GM10266 (cell line): ENCODE results near the gene FBXL19.

Source experiments
- DNase-seq: peaks from one replicate; pipeline ENCODE4 v3.0.0; 2012; ENCODE audit errors: extremely low spot score
- TF ChIP-seq, protein P1 (sequence below): IDR thresholded peaks from 2 replicates; pipeline ENCODE4 v1.5.1; 2012; ENCODE audit warnings: mild to moderate bottlenecking, low read depth; ENCODE audit not compliant: control insufficient read depth, insufficient read depth; ENCODE audit errors: missing control alignments

FBXL19 gene

DNA sequence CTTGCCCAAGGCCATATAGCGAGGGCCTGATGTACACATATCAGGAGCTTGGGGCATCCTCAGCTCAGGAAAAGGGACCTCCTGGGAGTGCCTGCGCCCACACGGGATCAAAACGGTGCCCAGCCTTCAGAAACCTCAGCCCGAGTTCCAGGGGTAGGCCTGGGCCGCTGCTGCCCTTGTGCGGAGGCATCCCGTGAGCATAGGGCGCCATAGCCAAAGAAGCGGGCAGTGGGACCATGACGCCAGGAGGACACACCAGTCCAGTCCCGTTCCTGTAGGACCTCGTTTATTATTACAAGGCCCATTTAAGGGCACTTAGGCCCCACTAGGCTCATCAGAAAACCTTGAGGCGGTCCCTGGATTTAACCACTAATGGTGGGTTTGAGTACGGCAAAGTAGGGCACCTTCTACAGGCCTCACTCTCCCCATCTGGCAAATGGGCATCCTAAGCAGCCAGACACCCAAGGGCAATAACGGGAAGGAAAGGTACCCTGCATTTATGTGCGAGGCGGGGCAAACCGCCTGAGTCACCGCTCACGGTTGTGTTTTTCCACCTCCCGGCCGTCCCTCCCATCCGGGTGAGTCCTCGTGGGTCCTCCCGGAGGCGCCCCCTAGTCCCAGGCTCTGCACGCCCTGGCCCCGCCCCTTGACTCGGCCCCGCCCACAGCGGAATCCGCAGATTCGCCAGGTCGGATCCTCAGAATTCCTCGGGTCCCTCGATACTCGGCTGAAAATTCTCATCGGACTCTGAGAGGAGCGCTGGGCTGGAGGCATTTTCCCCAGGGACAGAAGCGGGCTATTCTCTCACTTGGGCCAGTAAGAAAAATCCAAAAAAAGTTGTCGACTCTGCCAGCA lies 33.5 kb downstream of the FBXL19 start:
- TF ChIP-seq, protein P1, sequence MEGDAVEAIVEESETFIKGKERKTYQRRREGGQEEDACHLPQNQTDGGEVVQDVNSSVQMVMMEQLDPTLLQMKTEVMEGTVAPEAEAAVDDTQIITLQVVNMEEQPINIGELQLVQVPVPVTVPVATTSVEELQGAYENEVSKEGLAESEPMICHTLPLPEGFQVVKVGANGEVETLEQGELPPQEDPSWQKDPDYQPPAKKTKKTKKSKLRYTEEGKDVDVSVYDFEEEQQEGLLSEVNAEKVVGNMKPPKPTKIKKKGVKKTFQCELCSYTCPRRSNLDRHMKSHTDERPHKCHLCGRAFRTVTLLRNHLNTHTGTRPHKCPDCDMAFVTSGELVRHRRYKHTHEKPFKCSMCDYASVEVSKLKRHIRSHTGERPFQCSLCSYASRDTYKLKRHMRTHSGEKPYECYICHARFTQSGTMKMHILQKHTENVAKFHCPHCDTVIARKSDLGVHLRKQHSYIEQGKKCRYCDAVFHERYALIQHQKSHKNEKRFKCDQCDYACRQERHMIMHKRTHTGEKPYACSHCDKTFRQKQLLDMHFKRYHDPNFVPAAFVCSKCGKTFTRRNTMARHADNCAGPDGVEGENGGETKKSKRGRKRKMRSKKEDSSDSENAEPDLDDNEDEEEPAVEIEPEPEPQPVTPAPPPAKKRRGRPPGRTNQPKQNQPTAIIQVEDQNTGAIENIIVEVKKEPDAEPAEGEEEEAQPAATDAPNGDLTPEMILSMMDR: peak; percentile 36
- peak; percentile 92 for DNase-seq

DNA sequence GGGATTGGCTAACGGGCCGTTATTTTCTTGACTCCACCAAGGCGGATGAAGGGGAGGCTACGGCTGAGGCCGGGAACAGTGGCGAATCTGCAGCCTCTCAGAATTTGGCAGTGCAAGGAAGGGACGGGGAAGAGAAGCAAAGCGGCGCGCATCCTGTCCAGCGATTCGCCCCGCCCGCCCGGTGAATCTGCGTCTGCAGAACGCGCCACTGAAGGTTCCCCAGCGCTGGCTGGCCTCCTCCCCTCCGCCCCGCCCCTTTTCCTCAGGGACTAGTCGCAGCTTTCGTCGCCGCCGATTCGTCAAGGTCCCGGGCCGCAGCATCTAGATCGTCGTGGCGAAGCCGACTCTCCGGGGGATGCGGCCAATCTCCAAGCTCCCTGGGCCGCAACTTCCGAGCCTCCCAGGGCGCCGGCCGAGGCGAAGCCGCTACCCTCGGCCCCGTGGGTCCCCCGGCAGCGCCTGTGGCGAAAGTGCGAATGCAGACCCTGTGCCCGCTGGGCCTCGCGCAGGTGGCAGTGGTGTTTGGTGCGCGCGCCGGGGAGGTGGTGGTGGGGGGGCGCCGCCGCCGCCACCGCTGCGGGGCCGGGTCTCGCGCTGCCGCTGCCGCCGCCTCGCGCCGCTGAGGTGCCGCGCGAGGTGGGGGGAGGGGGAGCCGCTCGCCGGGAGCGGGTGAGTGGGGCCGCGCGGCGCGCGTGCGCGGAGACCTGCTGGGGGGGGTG lies 34.2 kb downstream of the FBXL19 start, which contains the start of gene SETD1A:
Gene SETD1A (plus strand): TSS at position 299 of the 719 bp plus-strand sequence. CDS start 978 bp downstream, outside the sequence.
- peak; percentile 99 for DNase-seq
- TF ChIP-seq, protein P1: no peak

DNA sequence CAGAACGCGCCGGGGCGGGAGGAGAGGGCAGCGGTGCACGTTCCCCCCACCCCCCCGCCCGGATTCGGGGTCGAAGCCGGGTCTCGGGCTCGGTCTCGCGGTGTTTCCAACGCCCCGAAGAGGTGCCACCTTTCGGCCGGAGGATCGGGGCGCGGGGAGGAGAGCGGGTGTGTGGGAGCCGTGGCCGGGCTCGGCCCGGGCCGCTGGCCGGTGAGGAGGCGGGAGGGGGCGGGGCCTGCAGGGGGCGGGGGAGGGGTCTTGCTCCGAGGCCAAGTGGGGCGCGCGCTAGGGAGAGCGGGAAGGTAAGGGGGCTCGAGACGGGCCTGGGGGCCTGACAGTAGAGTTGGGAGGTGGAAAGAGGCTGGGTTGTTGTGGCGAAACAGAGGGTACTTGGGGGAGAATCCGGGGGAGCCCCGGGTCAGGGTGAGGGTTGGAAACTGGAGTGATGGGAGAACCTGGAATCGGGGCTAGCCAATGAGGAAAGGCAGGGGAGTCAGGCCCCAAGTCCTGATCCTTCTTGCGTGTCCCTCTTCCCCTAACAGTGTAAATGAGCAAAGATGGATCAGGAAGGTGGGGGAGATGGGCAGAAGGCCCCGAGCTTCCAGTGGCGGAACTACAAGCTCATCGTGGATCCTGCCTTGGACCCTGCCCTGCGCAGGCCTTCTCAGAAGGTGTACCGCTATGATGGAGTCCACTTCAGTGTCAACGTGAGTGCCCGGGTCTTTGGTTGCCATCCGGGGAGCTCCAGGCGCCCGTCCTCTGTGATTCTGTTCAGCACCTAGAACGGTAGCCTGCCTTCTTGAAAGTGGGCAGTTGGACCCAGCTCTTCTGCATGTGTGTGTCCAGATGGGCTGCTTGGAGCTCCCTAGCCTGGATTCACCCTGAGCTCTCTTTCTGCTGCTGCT lies 35.1 kb downstream of the FBXL19 start:
- TF ChIP-seq, protein P1: peak; percentile 21
- peak; percentile 88 for DNase-seq

DNA sequence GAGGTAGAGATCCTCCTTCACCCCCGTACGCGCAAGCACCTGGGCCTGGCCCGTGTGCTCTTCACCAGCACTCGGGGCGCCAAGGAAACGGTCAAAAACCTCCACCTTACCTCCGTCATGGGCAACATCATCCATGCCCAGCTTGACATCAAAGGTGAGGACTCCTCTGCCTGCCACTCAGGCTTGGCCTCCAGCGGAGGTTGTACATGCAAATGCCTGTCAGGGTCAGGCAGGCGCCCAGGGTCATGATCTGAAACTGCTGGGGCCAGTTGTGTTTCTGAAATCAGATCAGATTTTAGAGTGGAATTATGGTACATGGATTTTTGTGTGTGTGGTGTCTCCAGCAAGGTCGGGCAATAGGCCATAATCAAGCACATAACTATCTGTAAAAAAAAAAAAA lies 38.0 kb downstream of the FBXL19 start:
- TF ChIP-seq, protein P1: no peak
- no peak for DNase-seq

DNA sequence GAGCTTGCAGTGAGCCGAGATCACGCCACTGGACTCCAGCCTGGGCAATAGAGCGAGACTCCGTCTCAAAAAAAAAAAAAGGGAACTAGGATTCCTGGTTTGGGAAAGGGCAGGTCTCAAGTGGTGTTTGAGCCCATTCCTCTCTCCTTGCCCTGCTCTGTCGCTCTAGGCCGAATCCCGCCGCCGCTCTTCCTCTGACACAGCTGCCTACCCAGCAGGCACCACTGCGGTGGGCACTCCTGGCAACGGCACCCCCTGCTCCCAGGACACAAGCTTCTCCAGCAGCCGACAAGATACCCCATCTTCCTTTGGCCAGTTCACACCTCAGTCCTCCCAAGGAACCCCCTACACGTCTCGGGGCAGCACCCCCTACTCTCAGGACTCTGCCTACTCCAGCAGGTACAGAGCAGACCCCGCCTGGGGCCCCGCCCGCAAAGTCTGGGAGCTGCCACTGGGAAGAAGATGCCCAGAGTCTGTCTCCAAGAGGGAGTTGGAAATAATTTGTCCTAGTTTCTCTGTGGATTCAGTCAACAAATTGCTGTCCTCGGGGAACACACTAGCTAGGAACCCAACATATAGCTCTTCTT lies 40.6 kb downstream of the FBXL19 start:
- TF ChIP-seq, protein P1: no peak
- no peak for DNase-seq

GRCh38 chr16:30964574-30965226 lies 41.3 kb downstream of the FBXL19 start:
- DNase-seq: no peak
- TF ChIP-seq, protein P1: no peak
